HEK293 (cell line): ENCODE results near the gene XPO1.
A peak's percentile ranks its signal among the peaks of the same experiment; 100 is the strongest.

Experiments used
- CTCF ChIA-PET: fragments of 350-600 bp; formaldehyde crosslinking; extraction: SDS; loops from one replicate; lab custom pipeline; 2021; ENCODE audit warnings: antibody characterized with exemption; lab: Yijun Ruan, JAX
- POLR2A ChIA-PET: fragments of 300-600 bp; formaldehyde crosslinking; extraction: SDS; loops from one replicate; lab custom pipeline; 2020; ENCODE audit warnings: antibody characterized with exemption, inconsistent platforms; lab: Yijun Ruan, JAX
- H3K27ac ChIP-seq: fragments of 200-500 bp; sonication (Bioruptor generic); 2 replicates; pipeline ENCODE4 v1.5.1; 2014; ENCODE audit warnings: low read depth, low read length, control low read depth, inconsistent platforms; ENCODE audit errors: extremely low read depth
- H3K36me3 ChIP-seq, 2 experiments: fragments of 200-500 bp in 1 of 2; sonication (Bioruptor generic) in 1 of 2; 1 replicate in 1 of 2; 2 replicates in 1 of 2; pipeline ENCODE4 v1.5.1; 2014 to 2017; ENCODE audit warnings: inconsistent platforms in 2 of 2, low read length in 2 of 2; ENCODE audit not compliant: control insufficient read depth in 2 of 2, insufficient read depth in 1 of 2
- H3K4me1 ChIP-seq: fragments of 200-500 bp; sonication (Bioruptor generic); 2 replicates; pipeline ENCODE4 v1.5.1; 2014; ENCODE audit warnings: mild to moderate bottlenecking, low read length, inconsistent platforms; ENCODE audit not compliant: control insufficient read depth, insufficient read depth
- H3K4me3 ChIP-seq: 2 replicates; pipeline ENCODE4 v1.5.1; 2011; ENCODE audit warnings: low read depth, mild to moderate bottlenecking, control low read depth, low read length, moderate library complexity
- H3K9me3 ChIP-seq: fragments of 200-500 bp; sonication (Bioruptor generic); 2 replicates; pipeline ENCODE4 v1.5.1; 2014; ENCODE audit warnings: low read depth, low read length, inconsistent platforms; ENCODE audit not compliant: control insufficient read depth, insufficient read depth
- SCRT1 ChIP-seq: fragments of 450-650 bp; formaldehyde crosslinking; IDR thresholded peaks from 2 replicates; pipeline ENCODE4 v1.5.1; 2016; ENCODE audit warnings: missing biosample characterization, missing genetic modification characterization, borderline replicate concordance
- TRIM28 ChIP-seq: IDR thresholded peaks from 2 replicates; pipeline ENCODE4 v1.6.1; 2011; ENCODE audit warnings: low read length, control low read depth, borderline replicate concordance
- ZBTB17 ChIP-seq: fragments of 450-650 bp; formaldehyde crosslinking; IDR thresholded peaks from 2 replicates; pipeline ENCODE4 v1.5.1; 2016; ENCODE audit warnings: missing biosample characterization, missing genetic modification characterization
- ZBTB20 ChIP-seq: fragments of 450-650 bp; formaldehyde crosslinking; IDR thresholded peaks from 2 replicates; pipeline ENCODE4 v1.5.1; 2016; ENCODE audit warnings: missing biosample characterization, missing genetic modification characterization
- ZBTB21 ChIP-seq: fragments of 450-650 bp; formaldehyde crosslinking; IDR thresholded peaks from 2 replicates; pipeline ENCODE4 v1.5.1; 2017; ENCODE audit warnings: missing biosample characterization, missing genetic modification characterization
- ZNF10 ChIP-seq: fragments of 450-650 bp; formaldehyde crosslinking; IDR thresholded peaks from 2 replicates; pipeline ENCODE4 v1.5.1; 2017; ENCODE audit warnings: missing biosample characterization, missing genetic modification characterization
- ZNF132 ChIP-seq: fragments of 450-650 bp; formaldehyde crosslinking; IDR thresholded peaks from 2 replicates; pipeline ENCODE4 v1.5.1; 2017; ENCODE audit warnings: missing biosample characterization, missing genetic modification characterization, borderline replicate concordance
- ZNF140 ChIP-seq: fragments of 450-650 bp; formaldehyde crosslinking; IDR thresholded peaks from 2 replicates; pipeline ENCODE4 v1.5.1; 2016; ENCODE audit warnings: missing biosample characterization, missing genetic modification characterization
- ZNF148 ChIP-seq: fragments of 450-650 bp; formaldehyde crosslinking; IDR thresholded peaks from 2 replicates; pipeline ENCODE4 v1.5.0; 2017; ENCODE audit warnings: missing biosample characterization, missing genetic modification characterization, borderline replicate concordance
- ZNF2 ChIP-seq: fragments of 450-650 bp; formaldehyde crosslinking; IDR thresholded peaks from 2 replicates; pipeline ENCODE4 v1.5.1; 2016; ENCODE audit warnings: missing biosample characterization, missing genetic modification characterization
- ZNF223 ChIP-seq: fragments of 450-650 bp; formaldehyde crosslinking; IDR thresholded peaks from 2 replicates; pipeline ENCODE4 v1.5.1; 2016; ENCODE audit warnings: missing biosample characterization, missing genetic modification characterization
- ZNF274 ChIP-seq, 2 experiments: fragments of 200-500 bp in 1 of 2; fragments of 450-650 bp in 1 of 2; sonication (Bioruptor generic) in 1 of 2; formaldehyde crosslinking in 1 of 2; IDR thresholded peaks; 2 replicates each; pipeline versions ENCODE4 v1.5.1 to v1.6.1; 2014 to 2016; ENCODE audit warnings: borderline replicate concordance in 1 of 2, inconsistent platforms in 1 of 2, low read length in 1 of 2, missing biosample characterization in 1 of 2, missing genetic modification characterization in 1 of 2
- ZNF350 ChIP-seq: fragments of 450-650 bp; formaldehyde crosslinking; IDR thresholded peaks from 2 replicates; pipeline ENCODE4 v1.5.0; 2017; ENCODE audit warnings: missing biosample characterization, mild to moderate bottlenecking, missing genetic modification characterization
- ZNF362 ChIP-seq: fragments of 450-650 bp; formaldehyde crosslinking; IDR thresholded peaks from 2 replicates; pipeline ENCODE4 v1.5.1; 2016; ENCODE audit warnings: missing biosample characterization, missing genetic modification characterization
- ZNF366 ChIP-seq: fragments of 450-650 bp; formaldehyde crosslinking; conservative IDR thresholded peaks from 2 replicates; pipeline ENCODE4 v1.5.1; 2016; ENCODE audit warnings: missing biosample characterization, missing genetic modification characterization
- ZNF596 ChIP-seq: fragments of 450-650 bp; IDR thresholded peaks from 2 replicates; pipeline ENCODE4 v1.5.0; 2018; ENCODE audit warnings: missing biosample characterization, mild to moderate bottlenecking, missing genetic modification characterization, moderate library complexity
- ZNF623 ChIP-seq: fragments of 450-650 bp; formaldehyde crosslinking; IDR thresholded peaks from 2 replicates; pipeline ENCODE4 v1.5.1; 2016; ENCODE audit warnings: missing biosample characterization, missing genetic modification characterization
- ZSCAN16 ChIP-seq: fragments of 450-650 bp; formaldehyde crosslinking; IDR thresholded peaks from 2 replicates; pipeline ENCODE4 v1.5.1; 2016; ENCODE audit warnings: missing biosample characterization, missing genetic modification characterization
- TF ChIP-seq, protein P1 (sequence below): fragments of 450-650 bp; formaldehyde crosslinking; IDR thresholded peaks from 2 replicates; pipeline ENCODE4 v1.5.1; 2017; ENCODE audit warnings: missing biosample characterization, missing genetic modification characterization
- TF ChIP-seq, protein P2 (sequence below): fragments of 450-650 bp; formaldehyde crosslinking; IDR thresholded peaks from 2 replicates; pipeline ENCODE4 v1.5.1; 2016; ENCODE audit warnings: missing biosample characterization, missing genetic modification characterization
- TF ChIP-seq, protein P3 (sequence below): fragments of 450-650 bp; formaldehyde crosslinking; IDR thresholded peaks from 2 replicates; pipeline ENCODE4 v1.5.1; 2016; ENCODE audit warnings: missing biosample characterization, missing genetic modification characterization
- TF ChIP-seq, protein P4 (sequence below): fragments of 450-650 bp; formaldehyde crosslinking; IDR thresholded peaks from 2 replicates; pipeline ENCODE4; 2016; ENCODE audit warnings: missing biosample characterization, missing genetic modification characterization

The XPO1 gene

GRCh38 chr2:61510674-61511671 is 27.2 kb downstream of the XPO1 start:
- no peaks in the 10 kb centered on the region for H3K4me1 ChIP-seq
- H3K4me3 ChIP-seq = no peak overlapping the region
- TF ChIP-seq TRIM28 = no peak
- no peak for TF ChIP-seq ZNF596 (tag by site-specific recombination)
- TF ChIP-seq ZNF274 (IDR thresholded peaks at IDR 0.05; ENCODE audit: low read length) = no peak
- TF ChIP-seq ZNF274 (tag by site-specific recombination; IDR thresholded peaks at IDR 0.05; ENCODE audit: borderline replicate concordance) = no peak
- peak; percentile 66 for TF ChIP-seq ZBTB17 (tag by site-specific recombination)
- 0 out of 2 replicates have a peak, but pooled peaks have one; percentile 40 for TF ChIP-seq ZNF362 (tag by site-specific recombination)
- no peak for TF ChIP-seq ZNF140
- no peak for TF ChIP-seq ZNF2
- no peak overlapping the region for H3K27ac ChIP-seq
- peaks cover 70 to 85% of the 10 kb centered on the region in 2 experiments for H3K36me3 ChIP-seq
- H3K9me3 ChIP-seq = no peaks in the 10 kb centered on the region
- ChIA-PET POLR2A (interaction anchor here (0.6 to 0.7 kb wide), 2 partner anchors 71 to 110 kb away, joined by 3 to 6 read pairs; no protein-coding TSS in a partner anchor), CTCF (interaction anchor here (0.6 kb wide), 1 partner anchor 86 kb away, joined by 3 read pairs; no protein-coding TSS in a partner anchor)

DNA sequence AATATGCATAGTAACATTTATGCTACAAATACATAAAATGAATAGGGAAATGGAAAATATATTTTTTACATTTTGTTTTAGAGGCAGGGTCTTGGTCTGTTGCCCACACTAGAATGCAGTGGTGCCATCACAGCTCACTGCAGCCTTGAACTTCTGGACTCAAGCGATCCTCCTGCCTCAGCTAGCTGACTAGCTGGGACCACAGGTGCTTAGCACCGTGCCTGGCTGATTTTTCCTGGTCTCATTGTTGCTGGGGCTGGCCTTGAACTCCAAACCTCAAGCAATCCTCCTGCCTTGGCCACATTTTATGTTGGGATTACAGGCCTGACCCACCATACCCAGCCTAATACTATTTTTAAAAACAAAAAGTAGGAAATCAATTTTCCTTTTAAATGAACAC is 33.2 kb downstream of the XPO1 start:
- H3K27ac ChIP-seq = no peak overlapping the region
- no peaks in the 10 kb centered on the region for H3K9me3 ChIP-seq
- ChIA-PET CTCF (no interaction called here), POLR2A (no interaction called here)
- no peaks in the 10 kb centered on the region for H3K4me1 ChIP-seq
- H3K36me3 ChIP-seq = peaks cover 69 to 78% of the 10 kb centered on the region in 2 experiments
- H3K4me3 ChIP-seq = no peak overlapping the region
- TF ChIP-seq, protein P1, sequence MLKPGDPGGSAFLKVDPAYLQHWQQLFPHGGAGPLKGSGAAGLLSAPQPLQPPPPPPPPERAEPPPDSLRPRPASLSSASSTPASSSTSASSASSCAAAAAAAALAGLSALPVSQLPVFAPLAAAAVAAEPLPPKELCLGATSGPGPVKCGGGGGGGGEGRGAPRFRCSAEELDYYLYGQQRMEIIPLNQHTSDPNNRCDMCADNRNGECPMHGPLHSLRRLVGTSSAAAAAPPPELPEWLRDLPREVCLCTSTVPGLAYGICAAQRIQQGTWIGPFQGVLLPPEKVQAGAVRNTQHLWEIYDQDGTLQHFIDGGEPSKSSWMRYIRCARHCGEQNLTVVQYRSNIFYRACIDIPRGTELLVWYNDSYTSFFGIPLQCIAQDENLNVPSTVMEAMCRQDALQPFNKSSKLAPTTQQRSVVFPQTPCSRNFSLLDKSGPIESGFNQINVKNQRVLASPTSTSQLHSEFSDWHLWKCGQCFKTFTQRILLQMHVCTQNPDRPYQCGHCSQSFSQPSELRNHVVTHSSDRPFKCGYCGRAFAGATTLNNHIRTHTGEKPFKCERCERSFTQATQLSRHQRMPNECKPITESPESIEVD = no peak
- no peak for TF ChIP-seq ZNF132 (tag by site-specific recombination)
- TF ChIP-seq, protein P2, sequence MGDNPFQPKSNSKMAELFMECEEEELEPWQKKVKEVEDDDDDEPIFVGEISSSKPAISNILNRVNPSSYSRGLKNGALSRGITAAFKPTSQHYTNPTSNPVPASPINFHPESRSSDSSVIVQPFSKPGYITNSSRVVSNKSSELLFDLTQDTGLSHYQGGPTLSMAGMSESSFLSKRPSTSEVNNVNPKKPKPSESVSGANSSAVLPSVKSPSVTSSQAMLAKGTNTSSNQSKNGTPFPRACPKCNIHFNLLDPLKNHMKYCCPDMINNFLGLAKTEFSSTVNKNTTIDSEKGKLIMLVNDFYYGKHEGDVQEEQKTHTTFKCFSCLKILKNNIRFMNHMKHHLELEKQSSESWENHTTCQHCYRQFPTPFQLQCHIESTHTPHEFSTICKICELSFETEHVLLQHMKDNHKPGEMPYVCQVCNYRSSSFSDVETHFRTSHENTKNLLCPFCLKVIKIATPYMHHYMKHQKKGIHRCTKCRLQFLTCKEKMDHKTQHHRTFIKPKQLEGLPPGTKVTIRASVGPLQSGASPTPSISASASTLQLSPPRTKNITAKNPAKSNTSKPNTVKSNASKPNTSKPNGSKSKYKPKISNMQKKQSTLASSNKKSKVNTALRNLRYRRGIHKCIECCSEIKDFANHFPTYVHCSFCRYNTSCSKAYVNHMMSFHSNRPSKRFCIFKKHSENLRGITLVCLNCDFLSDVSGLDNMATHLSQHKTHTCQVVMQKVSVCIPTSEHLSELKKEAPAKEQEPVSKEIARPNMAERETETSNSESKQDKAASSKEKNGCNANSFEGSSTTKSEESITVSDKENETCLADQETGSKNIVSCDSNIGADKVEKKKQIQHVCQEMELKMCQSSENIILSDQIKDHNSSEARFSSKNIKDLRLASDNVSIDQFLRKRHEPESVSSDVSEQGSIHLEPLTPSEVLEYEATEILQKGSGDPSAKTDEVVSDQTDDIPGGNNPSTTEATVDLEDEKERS (tag by site-specific recombination) = no peak
- no peak for TF ChIP-seq ZNF10 (tag by site-specific recombination)
- TF ChIP-seq ZNF350 = no peak
- TF ChIP-seq SCRT1 (tag by site-specific recombination) = no peak
- no peak for TF ChIP-seq ZNF366 (tag by site-specific recombination)
- no peak for TF ChIP-seq ZBTB17 (tag by site-specific recombination)
- TF ChIP-seq ZNF623 (tag by site-specific recombination) = no peak
- TF ChIP-seq ZSCAN16 (tag by site-specific recombination) = no peak
- TF ChIP-seq ZNF148 (tag by site-specific recombination) = no peak
- TF ChIP-seq ZBTB21 (tag by site-specific recombination) = no peak
- no peak for TF ChIP-seq ZNF223 (tag by site-specific recombination)
- TF ChIP-seq, protein P3, sequence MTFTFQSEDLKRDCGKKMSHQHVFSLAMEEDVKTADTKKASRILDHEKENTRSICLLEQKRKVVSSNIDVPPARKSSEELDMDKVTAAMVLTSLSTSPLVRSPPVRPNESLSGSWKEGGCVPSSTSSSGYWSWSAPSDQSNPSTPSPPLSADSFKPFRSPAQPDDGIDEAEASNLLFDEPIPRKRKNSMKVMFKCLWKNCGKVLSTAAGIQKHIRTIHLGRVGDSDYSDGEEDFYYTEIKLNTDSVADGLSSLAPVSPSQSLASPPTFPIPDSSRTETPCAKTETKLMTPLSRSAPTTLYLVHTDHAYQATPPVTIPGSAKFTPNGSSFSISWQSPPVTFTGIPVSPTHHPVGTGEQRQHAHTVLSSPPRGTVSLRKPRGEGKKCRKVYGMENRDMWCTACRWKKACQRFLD (tag by site-specific recombination) = no peak
- TF ChIP-seq ZBTB20 (tag by site-specific recombination) = no peak
- TF ChIP-seq, protein P4, sequence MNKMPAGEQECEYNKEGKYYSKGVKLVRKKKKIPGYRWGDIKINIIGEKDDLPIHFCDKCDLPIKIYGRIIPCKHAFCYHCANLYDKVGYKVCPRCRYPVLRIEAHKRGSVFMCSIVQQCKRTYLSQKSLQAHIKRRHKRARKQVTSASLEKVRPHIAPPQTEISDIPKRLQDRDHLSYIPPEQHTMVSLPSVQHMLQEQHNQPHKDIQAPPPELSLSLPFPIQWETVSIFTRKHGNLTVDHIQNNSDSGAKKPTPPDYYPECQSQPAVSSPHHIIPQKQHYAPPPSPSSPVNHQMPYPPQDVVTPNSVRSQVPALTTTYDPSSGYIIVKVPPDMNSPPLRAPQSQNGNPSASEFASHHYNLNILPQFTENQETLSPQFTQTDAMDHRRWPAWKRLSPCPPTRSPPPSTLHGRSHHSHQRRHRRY (tag by site-specific recombination) = no peak
